CD8-positive, alpha-beta memory T cell (primary cell): ENCODE data around the gene PID1. TPM values are rescaled to one million over a fixed set of nuclear protein-coding genes. Genes with fewer than 3 reads are reported as not detected.

ENCODE experiments used
- CTCF ChIA-PET: fragments of 350-600 bp; sonication (Branson Sonifier 250); formaldehyde crosslinking; loops from one replicate; lab custom pipeline; 2021; ENCODE audit warnings: antibody characterized with exemption; lab: Charles Lee
- POLR2A ChIA-PET: fragments of 350-600 bp; sonication (Branson Sonifier 250); formaldehyde crosslinking; loops from one replicate; lab custom pipeline; 2021; ENCODE audit warnings: antibody characterized with exemption; lab: Charles Lee
- DNase-seq, 5 donors: peaks; one replicate each; pipeline versions ENCODE4 v3.0.0 to v3.0.0-alpha.2; 2020 to 2022; ENCODE audit warnings: mixed read lengths in 1 of 5
- H3K27ac ChIP-seq: one replicate; pipeline ENCODE4 v1.7.0; 2013; ENCODE audit warnings: low read depth, mild to moderate bottlenecking, low read length, moderate library complexity
- H3K27me3 ChIP-seq: 2 replicates; pipeline ENCODE4 v1.7.0; 2013; ENCODE audit warnings: low read length, mild to moderate bottlenecking; ENCODE audit not compliant: insufficient read depth, poor library complexity, severe bottlenecking
- H3K36me3 ChIP-seq: 2 replicates; pipeline ENCODE4 v1.7.0; 2013; ENCODE audit warnings: mild to moderate bottlenecking, low read length, moderate library complexity; ENCODE audit not compliant: insufficient read depth
- H3K4me1 ChIP-seq: 2 replicates; pipeline ENCODE4 v1.7.0; 2013; ENCODE audit warnings: mild to moderate bottlenecking, low read length, moderate library complexity; ENCODE audit not compliant: insufficient read depth
- H3K4me3 ChIP-seq: 2 replicates; pipeline ENCODE4 v1.7.0; 2013; ENCODE audit warnings: mild to moderate bottlenecking, low read length
- H3K9me3 ChIP-seq: 2 replicates; pipeline ENCODE4 v1.7.0; 2013; ENCODE audit warnings: mild to moderate bottlenecking, low read length
- H3K27ac Mint-ChIP-seq, 8 donors: one replicate each; pipeline ENCODE4 v1.8.0; 2020 to 2021; ENCODE audit warnings: mixed read lengths in 8 of 8, mild to moderate bottlenecking in 6 of 8, inconsistent platforms in 3 of 8, moderate library complexity in 3 of 8
- H3K27me3 Mint-ChIP-seq, 2 donors: one replicate each; pipeline ENCODE4 v1.8.0; 2020 to 2021; ENCODE audit warnings: mixed read lengths in 2 of 2, mild to moderate bottlenecking in 1 of 2, moderate library complexity in 1 of 2
- H3K36me3 Mint-ChIP-seq, 3 donors: one replicate each; pipeline ENCODE4 v1.8.0; 2020 to 2021; ENCODE audit warnings: mixed read lengths in 3 of 3, inconsistent platforms in 1 of 3, mild to moderate bottlenecking in 1 of 3
- H3K4me1 Mint-ChIP-seq, 3 donors: one replicate each; pipeline ENCODE4 v1.8.0; 2020 to 2021; ENCODE audit warnings: mixed read lengths in 3 of 3, inconsistent platforms in 1 of 3, mild to moderate bottlenecking in 1 of 3
- H3K4me3 Mint-ChIP-seq, 7 donors: one replicate each; pipeline ENCODE4 v1.8.0; 2020 to 2021; ENCODE audit warnings: mixed read lengths in 7 of 7, mild to moderate bottlenecking in 6 of 7, moderate library complexity in 4 of 7, inconsistent platforms in 2 of 7
- H3K9me3 Mint-ChIP-seq, 5 donors: one replicate each; pipeline ENCODE4 v1.8.0; 2020 to 2022; ENCODE audit warnings: mixed read lengths in 5 of 5, mild to moderate bottlenecking in 3 of 5, moderate library complexity in 2 of 5, inconsistent platforms in 1 of 5
- polyA plus RNA-seq: library from polyadenylated mRNA; unstranded; fragments of 300-500 nt; fragmentation: Illumina TruSeq; gene quantifications from one replicate; pipeline ENCODE4 v1.2.3, GENCODE V29; 2021
- total RNA-seq, 2 experiments: library from RNA; stranded (reverse); gene quantifications; one replicate each; pipeline ENCODE4 v1.2.3, GENCODE V29; 2021

The PID1 gene
- total and polyA plus RNA-seq, 3 experiments from 2014 or later = not detected

DNA sequence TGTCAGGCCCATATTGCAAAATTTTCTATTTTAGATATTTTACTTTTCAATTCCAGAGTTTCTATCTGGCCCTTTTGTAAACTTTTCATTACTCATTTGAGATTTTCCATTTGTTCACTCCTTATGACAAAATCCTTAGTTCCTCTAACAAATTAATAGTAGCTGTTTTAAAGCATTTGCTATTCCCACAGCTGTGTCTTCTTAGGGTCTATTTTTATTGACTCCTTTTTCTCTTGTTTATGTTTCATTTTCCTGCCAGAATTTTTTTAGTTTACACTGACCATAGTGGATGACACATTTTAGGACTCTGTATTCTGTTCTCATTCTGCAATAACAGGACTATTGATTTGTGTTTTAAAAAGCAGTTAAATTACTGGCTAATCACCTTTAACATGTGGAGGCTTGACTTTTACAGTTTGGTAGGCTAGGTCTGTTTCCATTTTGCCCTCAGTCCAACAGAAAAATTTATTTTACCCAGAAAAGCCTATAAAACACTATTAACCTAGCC lies 30.0 kb downstream of the PID1 start:
- H3K4me1 ChIP-seq = no peaks in the 10 kb centered on the region
- Mint-ChIP-seq H3K36me3 (no peaks in the 10 kb centered on the region), H3K27me3 (peaks cover 0 to 1% of the 10 kb centered on the region in 2 donors), H3K4me1 (no peaks in the 10 kb centered on the region), H3K27ac (no peak overlapping the region), H3K9me3 (peaks cover 5 to 36% (median 14%) of the 10 kb centered on the region in 5 donors), H3K4me3 (no peak overlapping the region)
- H3K36me3 ChIP-seq = no peaks in the 10 kb centered on the region
- ChIA-PET POLR2A (no interaction called here), CTCF (no interaction called here)
- H3K27ac ChIP-seq = no peak overlapping the region
- no peak for DNase-seq
- no peaks in the 10 kb centered on the region for H3K27me3 ChIP-seq
- no peak overlapping the region for H3K4me3 ChIP-seq
- no peaks in the 10 kb centered on the region for H3K9me3 ChIP-seq

DNA sequence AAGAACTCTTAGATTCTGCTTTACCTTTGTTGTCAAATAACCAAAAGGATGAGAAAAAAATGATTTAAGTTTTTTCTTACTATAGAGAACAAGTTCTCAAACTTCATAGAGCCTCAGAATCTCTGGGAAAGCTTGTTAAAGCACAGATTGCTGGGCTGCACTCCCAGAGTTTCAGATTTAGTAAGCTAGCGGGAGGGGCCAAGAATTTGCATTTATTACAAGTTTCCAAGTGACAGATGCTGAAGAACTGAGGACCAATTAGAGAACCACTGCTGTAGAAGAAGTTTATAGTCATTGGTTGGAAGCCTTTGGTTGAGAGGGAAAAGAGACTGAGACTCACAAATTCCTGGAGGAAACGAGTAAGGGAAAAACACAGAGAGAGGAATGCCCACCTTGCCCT lies 32.1 kb downstream of the PID1 start:
- DNase-seq = no peak
- H3K27ac ChIP-seq = no peak overlapping the region
- no peak overlapping the region for H3K4me3 ChIP-seq
- Mint-ChIP-seq H3K4me3 (no peak overlapping the region), H3K9me3 (peaks cover 5 to 36% (median 12%) of the 10 kb centered on the region in 5 donors), H3K27me3 (peaks cover 0 to 1% of the 10 kb centered on the region in 2 donors), H3K4me1 (no peaks in the 10 kb centered on the region), H3K27ac (no peak overlapping the region), H3K36me3 (no peaks in the 10 kb centered on the region)
- H3K4me1 ChIP-seq = no peaks in the 10 kb centered on the region
- no peaks in the 10 kb centered on the region for H3K27me3 ChIP-seq
- H3K9me3 ChIP-seq = no peaks in the 10 kb centered on the region
- no peaks in the 10 kb centered on the region for H3K36me3 ChIP-seq
- POLR2A ChIA-PET = no interaction called here
- CTCF ChIA-PET = no interaction called here

DNA sequence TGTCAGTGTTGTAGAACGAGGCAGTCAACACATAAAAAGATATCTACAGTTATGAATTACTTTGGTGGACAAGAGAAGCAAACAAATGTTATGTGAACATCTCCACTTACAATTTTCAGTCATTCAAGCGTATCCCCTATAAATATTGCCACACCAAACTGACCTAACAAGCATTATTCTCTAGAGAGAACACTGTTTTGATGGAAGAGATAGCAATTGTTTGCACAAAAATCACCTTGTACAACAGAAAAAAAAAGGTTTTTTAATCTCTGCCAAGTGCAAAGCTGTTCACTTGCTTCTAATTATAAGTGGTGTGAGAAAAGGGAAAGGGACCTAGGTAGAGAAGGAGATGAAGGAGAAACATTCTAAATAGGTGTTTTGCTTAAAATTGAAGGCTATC lies 33.8 kb downstream of the PID1 start:
- POLR2A ChIA-PET = no interaction called here
- Histone ChIP-seq H3K9me3 (no peaks in the 10 kb centered on the region), H3K27me3 (no peaks in the 10 kb centered on the region), H3K36me3 (no peaks in the 10 kb centered on the region), H3K27ac (no peak overlapping the region), H3K4me1 (no peaks in the 10 kb centered on the region), H3K4me3 (no peak overlapping the region)
- Mint-ChIP-seq H3K27me3 (no peaks in the 10 kb centered on the region), H3K9me3 (peaks cover 3 to 34% (median 6%) of the 10 kb centered on the region in 5 donors), H3K4me3 (no peak overlapping the region), H3K27ac (no peak overlapping the region), H3K36me3 (no peaks in the 10 kb centered on the region), H3K4me1 (no peaks in the 10 kb centered on the region)
- no peak for DNase-seq
- CTCF ChIA-PET = no interaction called here

DNA sequence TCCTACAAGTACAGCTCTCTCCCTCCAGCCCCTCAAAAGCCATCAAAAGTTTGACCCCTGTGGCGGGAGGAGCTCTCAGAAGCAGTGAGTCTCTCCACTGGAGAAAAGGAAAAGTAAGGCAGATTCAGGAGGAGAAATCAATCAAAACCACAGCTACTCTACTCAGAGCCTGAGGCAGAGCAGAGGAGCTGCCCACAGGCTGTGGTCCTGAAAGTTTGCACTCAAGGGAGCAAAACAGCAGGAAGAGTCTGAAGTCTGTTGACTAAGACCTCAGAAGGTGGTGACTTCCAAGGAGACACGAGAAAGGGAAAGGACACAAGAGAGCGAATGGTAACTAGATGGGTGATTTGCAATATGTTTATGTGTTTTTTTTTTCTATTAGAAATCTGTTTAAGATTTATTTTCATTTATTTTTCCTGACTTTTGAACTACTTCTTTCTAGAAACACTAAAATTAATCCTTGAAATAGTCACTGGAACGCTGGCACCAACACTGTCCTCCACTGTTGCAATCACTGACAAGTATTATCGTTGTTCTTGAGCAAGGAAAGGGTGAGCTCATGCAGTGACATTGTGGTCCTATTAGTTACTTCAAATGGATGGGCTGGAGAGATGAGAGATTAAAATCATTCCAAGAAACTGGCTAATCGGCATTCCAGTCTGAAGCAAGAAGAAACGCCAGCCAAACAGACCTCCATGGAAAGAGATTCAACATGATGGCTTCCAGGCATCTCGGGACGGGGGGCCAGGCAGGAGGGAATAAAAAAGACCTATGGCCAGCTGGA lies 35.8 kb downstream of the PID1 start:
- Histone ChIP-seq H3K9me3 (no peaks in the 10 kb centered on the region), H3K27ac (no peak overlapping the region), H3K4me3 (no peak overlapping the region), H3K27me3 (no peaks in the 10 kb centered on the region), H3K36me3 (no peaks in the 10 kb centered on the region), H3K4me1 (no peaks in the 10 kb centered on the region)
- H3K27me3 Mint-ChIP-seq = no peaks in the 10 kb centered on the region
- no peak overlapping the region for H3K4me3 Mint-ChIP-seq
- no peak for DNase-seq
- no peaks in the 10 kb centered on the region for H3K4me1 Mint-ChIP-seq
- peaks cover 0 to 16% (median 3%) of the 10 kb centered on the region in 5 donors for H3K9me3 Mint-ChIP-seq
- H3K27ac Mint-ChIP-seq = no peak overlapping the region
- no peaks in the 10 kb centered on the region for H3K36me3 Mint-ChIP-seq
- POLR2A ChIA-PET = no interaction called here
- CTCF ChIA-PET = no interaction called here

DNA sequence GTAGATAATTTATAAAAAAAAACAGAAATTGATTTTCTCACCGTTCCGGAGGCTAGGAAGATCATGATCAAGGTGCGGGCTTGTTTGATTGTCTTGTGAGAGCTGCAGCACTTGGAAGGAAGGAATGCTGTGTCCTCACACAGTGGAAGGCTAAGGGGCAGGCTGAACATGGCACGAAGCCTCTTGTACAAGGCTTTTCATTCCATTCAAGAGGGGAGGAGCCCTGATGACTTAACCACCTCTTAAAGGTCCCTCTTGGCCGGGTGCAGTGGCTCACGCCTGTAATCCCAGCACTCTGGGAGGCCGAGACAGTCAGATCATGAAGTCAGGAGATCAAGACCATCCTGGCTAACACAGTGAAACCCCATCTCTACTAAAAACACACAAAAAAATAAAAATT lies 39.2 kb downstream of the PID1 start:
- Histone ChIP-seq H3K27ac (no peak overlapping the region), H3K36me3 (no peaks in the 10 kb centered on the region), H3K4me1 (no peaks in the 10 kb centered on the region), H3K4me3 (no peak overlapping the region), H3K27me3 (no peaks in the 10 kb centered on the region), H3K9me3 (no peaks in the 10 kb centered on the region)
- Mint-ChIP-seq H3K27me3 (no peaks in the 10 kb centered on the region), H3K4me1 (no peaks in the 10 kb centered on the region), H3K36me3 (no peaks in the 10 kb centered on the region), H3K27ac (no peak overlapping the region), H3K9me3 (peaks cover 0 to 3% (median 1%) of the 10 kb centered on the region in 5 donors), H3K4me3 (no peak overlapping the region)
- ChIA-PET POLR2A (no interaction called here), CTCF (no interaction called here)
- DNase-seq = no peak

DNA sequence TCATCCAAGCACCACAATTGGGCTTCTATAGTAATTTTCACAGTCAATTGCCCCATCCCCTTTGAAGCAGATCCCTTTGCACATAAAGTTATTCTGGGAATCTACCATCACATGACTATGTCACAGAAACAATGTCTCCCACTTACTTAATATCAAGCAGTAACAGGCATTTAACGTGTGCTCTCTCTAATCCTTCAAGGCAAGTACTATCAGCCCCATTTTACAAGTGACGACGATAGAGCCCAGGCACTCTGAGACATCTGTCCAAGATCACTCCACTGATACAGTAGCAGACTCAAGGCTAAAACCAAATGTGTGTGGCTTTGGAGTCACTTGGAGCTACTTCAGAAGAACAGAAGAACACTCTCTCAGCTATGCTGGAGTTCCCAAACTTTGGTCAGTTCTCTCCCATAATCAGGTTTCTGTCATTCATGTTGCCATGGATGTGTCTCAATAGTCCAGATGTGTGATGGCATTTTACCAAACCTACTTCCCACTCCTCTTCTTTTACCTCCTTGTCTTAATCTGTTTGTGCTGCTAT lies 39.7 kb downstream of the PID1 start:
- Mint-ChIP-seq H3K9me3 (peaks cover 0 to 7% (median 1%) of the 10 kb centered on the region in 5 donors), H3K4me1 (no peaks in the 10 kb centered on the region)

DNA sequence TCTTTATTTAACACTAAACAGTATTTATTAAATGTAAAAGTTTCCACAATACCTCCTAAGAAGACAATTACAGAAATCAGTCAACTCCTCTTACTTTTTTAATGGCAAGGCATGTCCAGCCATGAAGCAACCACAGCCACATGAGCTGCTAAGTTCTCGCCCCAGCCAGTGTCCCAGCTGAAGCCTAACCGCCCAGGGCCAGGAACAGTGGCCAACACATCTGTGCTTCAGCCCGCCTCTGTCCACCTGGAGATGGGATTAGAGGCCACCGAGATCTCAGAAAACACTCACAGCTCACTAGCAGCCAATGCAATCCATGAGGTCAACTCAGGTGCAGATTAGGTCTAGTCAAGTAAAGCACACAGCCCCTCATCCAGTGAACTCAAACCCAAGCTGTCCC lies 40.2 kb downstream of the PID1 start:
- Mint-ChIP-seq H3K27me3 (no peaks in the 10 kb centered on the region), H3K9me3 (peaks cover 0 to 7% (median 1%) of the 10 kb centered on the region in 5 donors), H3K4me3 (no peak overlapping the region), H3K27ac (no peak overlapping the region), H3K4me1 (no peaks in the 10 kb centered on the region), H3K36me3 (no peaks in the 10 kb centered on the region)
- no peaks in the 10 kb centered on the region for H3K4me1 ChIP-seq
- no peaks in the 10 kb centered on the region for H3K9me3 ChIP-seq
- no peaks in the 10 kb centered on the region for H3K27me3 ChIP-seq
- H3K27ac ChIP-seq = no peak overlapping the region
- no peak for DNase-seq
- no peak overlapping the region for H3K4me3 ChIP-seq
- CTCF ChIA-PET = interaction anchor here (1.1 kb wide), 1 partner anchor 11 kb away, joined by 3 read pairs; no protein-coding TSS in a partner anchor
- POLR2A ChIA-PET = no interaction called here
- H3K36me3 ChIP-seq = no peaks in the 10 kb centered on the region

More for the DNA sequence above, 39.7 kb downstream of the PID1 start:
- Histone ChIP-seq H3K36me3 (no peaks in the 10 kb centered on the region), H3K4me1 (no peaks in the 10 kb centered on the region), H3K27ac (no peak overlapping the region), H3K27me3 (no peaks in the 10 kb centered on the region), H3K4me3 (no peak overlapping the region), H3K9me3 (no peaks in the 10 kb centered on the region)
- H3K4me3 Mint-ChIP-seq = no peak overlapping the region
- ChIA-PET POLR2A (no interaction called here), CTCF (interaction anchor here (1.1 kb wide), 1 partner anchor 10 kb away, joined by 3 read pairs; no protein-coding TSS in a partner anchor)
- no peaks in the 10 kb centered on the region for H3K36me3 Mint-ChIP-seq
- H3K27ac Mint-ChIP-seq = no peak overlapping the region
- H3K27me3 Mint-ChIP-seq = no peaks in the 10 kb centered on the region
- DNase-seq = no peak

DNA sequence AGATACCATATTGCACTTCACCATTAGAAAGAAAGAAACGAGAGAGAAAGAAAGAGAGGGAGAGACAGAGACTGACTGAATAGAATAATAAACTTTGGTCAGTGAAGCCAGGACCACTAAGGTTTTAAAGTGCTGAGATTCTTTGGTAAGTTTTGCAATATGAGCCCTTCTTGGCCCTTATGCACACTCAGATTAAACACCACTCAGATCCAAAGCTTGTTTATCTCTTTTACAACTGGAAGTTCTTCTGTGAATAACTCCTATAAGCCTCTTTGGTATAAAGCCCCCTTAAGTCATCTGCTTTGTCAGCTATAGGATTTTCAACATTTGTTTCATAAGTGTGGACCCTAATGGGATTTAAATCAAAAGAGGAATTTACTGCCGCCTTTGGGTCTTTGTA lies 40.8 kb downstream of the PID1 start:
- Mint-ChIP-seq H3K27ac (no peak overlapping the region), H3K27me3 (no peaks in the 10 kb centered on the region), H3K4me1 (no peaks in the 10 kb centered on the region), H3K4me3 (no peak overlapping the region), H3K36me3 (no peaks in the 10 kb centered on the region), H3K9me3 (peaks cover 0 to 7% (median 1%) of the 10 kb centered on the region in 5 donors)
- CTCF ChIA-PET = no interaction called here
- Histone ChIP-seq H3K4me1 (no peaks in the 10 kb centered on the region), H3K27me3 (no peaks in the 10 kb centered on the region), H3K4me3 (no peak overlapping the region), H3K36me3 (no peaks in the 10 kb centered on the region), H3K27ac (no peak overlapping the region), H3K9me3 (no peaks in the 10 kb centered on the region)
- no peak for DNase-seq
- POLR2A ChIA-PET = no interaction called here
